HepG2 (cell line): ENCODE results near the gene SLC25A22. TPM values are rescaled to one million over a fixed set of nuclear protein-coding genes. Genes with fewer than 3 reads are reported as not detected.

Source experiments
- ADNP ChIP-seq: sonication (generic); formaldehyde crosslinking; IDR thresholded peaks from 2 replicates; pipeline ENCODE4 v1.4.0; 2020; ENCODE audit warnings: missing genetic modification reagents
- CC2D1A ChIP-seq: sonication (generic); formaldehyde crosslinking; IDR thresholded peaks from 2 replicates; pipeline ENCODE4 v1.8.1; 2023; ENCODE audit warnings: mild to moderate bottlenecking, missing genetic modification reagents
- ERF ChIP-seq: IDR thresholded peaks from 2 replicates; pipeline ENCODE4 v1.6.1; 2018; ENCODE audit warnings: missing biosample characterization, missing genetic modification reagents
- ETV5 ChIP-seq: IDR thresholded peaks from 2 replicates; pipeline ENCODE4 v1.6.1; 2018; ENCODE audit warnings: missing biosample characterization, missing genetic modification reagents, inconsistent platforms, borderline replicate concordance
- FIP1L1 ChIP-seq: fragments of 200-400 bp; formaldehyde crosslinking; IDR thresholded peaks from 2 replicates; pipeline ENCODE4 v1.6.1; 2018; ENCODE audit warnings: low read depth, mild to moderate bottlenecking, low read length, moderate library complexity, borderline replicate concordance; ENCODE audit not compliant: insufficient read depth
- KLF11 ChIP-seq: IDR thresholded peaks from 2 replicates; pipeline ENCODE4 v1.6.1; 2016; ENCODE audit warnings: missing compliant biosample characterization
- KMT2A ChIP-seq: sonication (generic); formaldehyde crosslinking; IDR thresholded peaks from 2 replicates; pipeline ENCODE4 v1.4.0; 2020; ENCODE audit warnings: missing genetic modification reagents
- LBX2 ChIP-seq: sonication (generic); formaldehyde crosslinking; IDR thresholded peaks from 2 replicates; pipeline ENCODE4 v1.5.0; 2020; ENCODE audit warnings: missing genetic modification reagents, mild to moderate bottlenecking, borderline replicate concordance
- PATZ1 ChIP-seq: sonication (generic); formaldehyde crosslinking; IDR thresholded peaks from 2 replicates; pipeline ENCODE4 v1.4.0; 2020; ENCODE audit warnings: missing genetic modification reagents
- PHF20 ChIP-seq: sonication (generic); formaldehyde crosslinking; IDR thresholded peaks from 2 replicates; pipeline ENCODE4 v1.5.0; 2020; ENCODE audit warnings: mild to moderate bottlenecking, missing genetic modification reagents
- RBM39 ChIP-seq: fragments of 200-400 bp; formaldehyde crosslinking; IDR thresholded peaks from one replicate; pipeline ENCODE4 v1.6.1; 2018; ENCODE audit warnings: antibody characterized with exemption, mild to moderate bottlenecking, low read depth, low read length; ENCODE audit not compliant: poor library complexity, severe bottlenecking
- SP1 ChIP-seq, 2 experiments: fragments of 450-650 bp in 1 of 2; sonication (generic) in 1 of 2; formaldehyde crosslinking in 1 of 2; IDR thresholded peaks; 2 replicates each; pipeline versions ENCODE4 v1.4.0 to v1.6.1; 2016 to 2020; ENCODE audit warnings: missing genetic modification reagents in 1 of 2
- SP140L ChIP-seq: sonication (generic); formaldehyde crosslinking; IDR thresholded peaks from 2 replicates; pipeline ENCODE4 v1.4.0; 2020; ENCODE audit warnings: missing genetic modification reagents, borderline replicate concordance
- TBX3 ChIP-seq: fragments of 450-650 bp; IDR thresholded peaks from 2 replicates; pipeline ENCODE4 v1.6.1; 2017; ENCODE audit warnings: antibody characterized with exemption, mild to moderate bottlenecking, inconsistent platforms, borderline replicate concordance
- TEAD2 ChIP-seq: sonication (generic); formaldehyde crosslinking; IDR thresholded peaks from 2 replicates; pipeline ENCODE4 v1.9.0; 2021; ENCODE audit warnings: missing genetic modification reagents
- ZNF101 ChIP-seq: sonication (generic); formaldehyde crosslinking; IDR thresholded peaks from 2 replicates; pipeline ENCODE4 v1.4.0; 2020; ENCODE audit warnings: mild to moderate bottlenecking, low read depth, missing genetic modification reagents, borderline replicate concordance
- ZNF18 ChIP-seq: sonication (generic); formaldehyde crosslinking; IDR thresholded peaks from 2 replicates; pipeline ENCODE4 v1.8.0; 2022; ENCODE audit warnings: mild to moderate bottlenecking, missing genetic modification reagents; ENCODE audit not compliant: insufficient replicate concordance
- ZNF253 ChIP-seq: sonication (generic); formaldehyde crosslinking; IDR thresholded peaks from 2 replicates; pipeline ENCODE4 v1.8.0; 2022; ENCODE audit warnings: mild to moderate bottlenecking, missing genetic modification reagents, borderline replicate concordance
- ZNF282 ChIP-seq: fragments of 450-650 bp; IDR thresholded peaks from 2 replicates; pipeline ENCODE4 v1.6.1; 2018; ENCODE audit not compliant: partially characterized antibody
- ZNF3 ChIP-seq: IDR thresholded peaks from 2 replicates; pipeline ENCODE4 v1.7.0; 2017; ENCODE audit warnings: inconsistent platforms
- ZNF430 ChIP-seq: sonication (generic); formaldehyde crosslinking; IDR thresholded peaks from 2 replicates; pipeline ENCODE4 v1.9.0; 2021; ENCODE audit warnings: mild to moderate bottlenecking, missing genetic modification reagents
- ZNF501 ChIP-seq: sonication (generic); formaldehyde crosslinking; IDR thresholded peaks from 2 replicates; pipeline ENCODE4 v1.5.1; 2020; ENCODE audit warnings: mild to moderate bottlenecking, moderate library complexity, missing genetic modification reagents
- ZNF670 ChIP-seq: sonication (generic); formaldehyde crosslinking; IDR thresholded peaks from 2 replicates; pipeline ENCODE4 v1.8.0; 2022; ENCODE audit warnings: mild to moderate bottlenecking, missing genetic modification reagents, borderline replicate concordance
- ZNF713 ChIP-seq: sonication (generic); formaldehyde crosslinking; IDR thresholded peaks from 2 replicates; pipeline ENCODE4 v1.4.0; 2020; ENCODE audit warnings: mild to moderate bottlenecking, missing genetic modification reagents
- ZXDC ChIP-seq: sonication (generic); formaldehyde crosslinking; IDR thresholded peaks from 2 replicates; pipeline ENCODE4 v1.5.0; 2020; ENCODE audit warnings: mild to moderate bottlenecking, missing genetic modification reagents
- polyA plus RNA-seq, 8 experiments: library from polyadenylated mRNA; depleted of rRNA in 3 of 8; stranded (reverse) in 7 of 8; unstranded in 1 of 8; fragments of >200 nt; fragmentation: Illumina TruSeq in 4 of 8; extraction: Trizol in 4 of 8; gene quantifications; 2 replicates each; pipeline versions ENCODE4 v1.2.1 to v1.2.3, GENCODE V29; 2011 to 2016; ENCODE audit warnings: low read depth in 4 of 8, missing spikeins in 1 of 8, mixed read lengths in 1 of 8; ENCODE audit not compliant: insufficient read depth in 1 of 8
- total RNA-seq, 5 experiments: library from RNA; depleted of rRNA; stranded (reverse); fragments of >200 nt; fragmentation: Illumina TruSeq; extraction: Trizol; gene quantifications; 2 replicates each; pipeline ENCODE4 v1.2.3, GENCODE V29; 2016; ENCODE audit warnings: low read depth in 1 of 5

The SLC25A22 gene
- total and polyA plus RNA-seq, 2 of the 13 experiments (the other 11 are each of a cell fraction or from before 2014, with no cell fraction given): 12.4 to 19.2 TPM

- TF ChIP-seq KLF11 (CRISPR knock-in tag): no peak
- no peak for TF ChIP-seq ZXDC (CRISPR knock-in tag)
- no peak for TF ChIP-seq TEAD2 (CRISPR knock-in tag)
- TF ChIP-seq ADNP (CRISPR knock-in tag): no peak
- TF ChIP-seq SP1 (IDR thresholded peaks at IDR 0.05): no peak
- 0 out of 2 replicates have a peak, but pooled peaks have one; percentile 15 for TF ChIP-seq SP1 (CRISPR knock-in tag; IDR thresholded peaks at IDR 0.05)
- no peak for TF ChIP-seq FIP1L1
- no peak for TF ChIP-seq ZNF282
- no peak for TF ChIP-seq RBM39
- 0 out of 2 replicates have a peak, but pooled peaks have one; percentile 20 for TF ChIP-seq PATZ1 (CRISPR knock-in tag)
- no peak for TF ChIP-seq ZNF3 (CRISPR knock-in tag)
- TF ChIP-seq ZNF670 (CRISPR knock-in tag): no peak
- TF ChIP-seq LBX2 (CRISPR knock-in tag): no peak
- no peak for TF ChIP-seq ZNF18 (CRISPR knock-in tag)
- TF ChIP-seq ZNF253: no peak
- no peak for TF ChIP-seq PHF20 (CRISPR knock-in tag)
- 0 out of 2 replicates have a peak, but pooled peaks have one; percentile 8 for TF ChIP-seq ERF (CRISPR knock-in tag)
- TF ChIP-seq ETV5 (CRISPR knock-in tag): no peak
- TF ChIP-seq ZNF501 (CRISPR knock-in tag): no peak
- TF ChIP-seq ZNF430 (CRISPR knock-in tag): no peak
- TF ChIP-seq ZNF101 (CRISPR knock-in tag): no peak
- no peak for TF ChIP-seq ZNF713 (CRISPR knock-in tag)
- peak; percentile 38; the same call in 1 of the 2 replicates for TF ChIP-seq KMT2A (CRISPR knock-in tag)
- TF ChIP-seq CC2D1A (CRISPR knock-in tag): no peak
- TF ChIP-seq SP140L: no peak
- no peak for TF ChIP-seq TBX3
These were observed at the start of gene SLC25A22 (continued) for GRCh38 chr11:798093-798713.
